Muscle of back (tissue), 13 donors: Measurements from ENCODE around the gene TMIE. TPM values are rescaled to one million over a fixed set of nuclear protein-coding genes. Genes with fewer than 3 reads are reported as not detected.

Source experiments
- DNase-seq, 3 donors: peaks; one replicate each; pipeline versions ENCODE4 v3.0.0 to v3.0.0-alpha.2; 2013
- long read RNA-seq, 9 donors: transcript quantifications; one replicate each; lab custom pipeline, GENCODE V29; 2026
- polyA plus RNA-seq, 10 donors: library from polyadenylated mRNA; unstranded; fragments of 120-200 nt; gene quantifications; one replicate each; pipeline ENCODE4 v1.2.1, GENCODE V29; 2013; ENCODE audit not compliant: insufficient read length in 10 of 10

The TMIE gene
- 1 to 10 TPM in 3 of 10 donors, under 1 TPM in 7; 0.62 to 1.9 (median 0.90) TPM for polyA plus RNA-seq
- long read RNA-seq, donor 1: 0 reads
- long read RNA-seq, donor 2: 0 reads
- long read RNA-seq, donor 3: 0 reads
- long read RNA-seq, donor 4: 0 reads
- long read RNA-seq, donor 5: 0 reads
- long read RNA-seq, donor 6, partial matches to known transcripts: 0 of 1 reads
- long read RNA-seq, donor 6, other reads (novel, unspliced or antisense): 0 of 1 reads
- long read RNA-seq, donor 7, partial matches to known transcripts: 0 of 2 reads
- long read RNA-seq, donor 7, other reads (novel, unspliced or antisense): 0 of 2 reads
- long read RNA-seq, donor 8: 0 reads
- long read RNA-seq, donor 9: 0 reads

GRCh38 chr3:46701181-46701939, at the start of gene TMIE:
Gene TMIE, plus strand, starts transcription at chr3:46701392. Its CDS starts 96 bp downstream, at chr3:46701488.
- peak in 1 of 3 donors; percentile 25 for DNase-seq

GRCh38 chr3:46655271-46655670, 45.9 kb upstream of the TMIE start:
- DNase-seq: no peak

GRCh38 chr3:46656778-46657556, 44.2 kb upstream of the TMIE start:
- no peak for DNase-seq

- DNase-seq: no peak
Measured at GRCh38 chr3:46659285-46659684, 41.9 kb upstream of the TMIE start.

- DNase-seq: no peak
Measured at GRCh38 chr3:46660003-46660402, 41.2 kb upstream of the TMIE start.

GRCh38 chr3:46660543-46661523, 40.4 kb upstream of the TMIE start:
- DNase-seq: no peak

- no peak for DNase-seq
Measured at GRCh38 chr3:46661776-46662766, 39.1 kb upstream of the TMIE start.

- DNase-seq: peak; percentile 63 to 92 (median 75)
Measured at GRCh38 chr3:46662771-46663551, 38.2 kb upstream of the TMIE start.

- DNase-seq: peak in 1 of 3 donors; percentile 73
Measured at GRCh38 chr3:46663591-46664135, 37.5 kb upstream of the TMIE start.

GRCh38 chr3:46664188-46664970, 36.8 kb upstream of the TMIE start:
- DNase-seq: no peak

GRCh38 chr3:46664971-46665762, 36.0 kb upstream of the TMIE start:
- DNase-seq: peak in 1 of 3 donors; percentile 0

GRCh38 chr3:46665763-46666452, 35.3 kb upstream of the TMIE start:
- DNase-seq: peak in 1 of 3 donors; percentile 7

GRCh38 chr3:46666453-46666845, 34.7 kb upstream of the TMIE start:
- peak in 1 of 3 donors; percentile 5 for DNase-seq

- peak in 1 of 3 donors; percentile 8 for DNase-seq
Measured at GRCh38 chr3:46667061-46667621, 34.1 kb upstream of the TMIE start.

- peak in 1 of 3 donors; percentile 1 for DNase-seq
Measured at GRCh38 chr3:46667657-46668056, 33.5 kb upstream of the TMIE start.

GRCh38 chr3:46668116-46668515, 33.1 kb upstream of the TMIE start:
- no peak for DNase-seq
